ENCODE results near the gene OR2L3. TPM values are rescaled to one million over a fixed set of nuclear protein-coding genes. Genes with fewer than 3 reads are reported as not detected.

The OR2L3 gene
- total and polyA plus RNA-seq, 12 donors: 0.17 TPM; not detected in 11

DNA sequence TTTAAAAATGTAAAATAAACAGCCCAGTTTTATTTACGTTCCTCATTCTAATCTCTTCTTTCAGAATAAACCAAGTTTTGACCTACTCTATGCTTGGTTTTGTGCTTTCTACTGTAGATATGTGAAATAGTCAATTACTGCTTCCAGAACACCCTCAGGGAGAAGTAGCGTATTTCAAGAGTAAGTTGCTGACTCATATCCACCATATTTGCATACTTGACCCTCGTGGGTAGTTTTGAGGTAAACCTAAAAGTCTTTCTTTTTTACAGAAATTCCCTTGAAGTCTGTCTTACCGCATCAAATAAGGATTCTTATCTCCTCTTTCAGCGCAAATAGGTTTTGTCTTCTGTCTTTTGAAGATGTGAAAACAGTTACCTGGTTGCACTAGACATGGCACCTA, 1.4 kb upstream of the OR2L3 start:
- WGBS, 4 donors: 60 to 72% (median 64%) methylated on average over 5 of the region's 5 CpGs
- Histone ChIP-seq H3K9me3 (replicated peaks in 1 of 3) (no peaks in the 10 kb centered on the region), H3K4me1 (replicated peaks in 1 of 2) (no peaks in the 10 kb centered on the region), H3K27ac (no peak overlapping the region), H3K27me3 (no peaks in the 10 kb centered on the region), H3K4me3 (no peak overlapping the region), H3K36me3 (replicated peaks in 1 of 2) (no peaks in the 10 kb centered on the region)
- intact Hi-C loops (cut with DNase I): no loop called here
- no peak for TF ChIP-seq POLR2A (IDR thresholded peaks at IDR 0.05)
- TF ChIP-seq, protein P1, sequence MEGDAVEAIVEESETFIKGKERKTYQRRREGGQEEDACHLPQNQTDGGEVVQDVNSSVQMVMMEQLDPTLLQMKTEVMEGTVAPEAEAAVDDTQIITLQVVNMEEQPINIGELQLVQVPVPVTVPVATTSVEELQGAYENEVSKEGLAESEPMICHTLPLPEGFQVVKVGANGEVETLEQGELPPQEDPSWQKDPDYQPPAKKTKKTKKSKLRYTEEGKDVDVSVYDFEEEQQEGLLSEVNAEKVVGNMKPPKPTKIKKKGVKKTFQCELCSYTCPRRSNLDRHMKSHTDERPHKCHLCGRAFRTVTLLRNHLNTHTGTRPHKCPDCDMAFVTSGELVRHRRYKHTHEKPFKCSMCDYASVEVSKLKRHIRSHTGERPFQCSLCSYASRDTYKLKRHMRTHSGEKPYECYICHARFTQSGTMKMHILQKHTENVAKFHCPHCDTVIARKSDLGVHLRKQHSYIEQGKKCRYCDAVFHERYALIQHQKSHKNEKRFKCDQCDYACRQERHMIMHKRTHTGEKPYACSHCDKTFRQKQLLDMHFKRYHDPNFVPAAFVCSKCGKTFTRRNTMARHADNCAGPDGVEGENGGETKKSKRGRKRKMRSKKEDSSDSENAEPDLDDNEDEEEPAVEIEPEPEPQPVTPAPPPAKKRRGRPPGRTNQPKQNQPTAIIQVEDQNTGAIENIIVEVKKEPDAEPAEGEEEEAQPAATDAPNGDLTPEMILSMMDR (IDR thresholded peaks at IDR 0.05): no peak
- DNase-seq: no peak

DNA sequence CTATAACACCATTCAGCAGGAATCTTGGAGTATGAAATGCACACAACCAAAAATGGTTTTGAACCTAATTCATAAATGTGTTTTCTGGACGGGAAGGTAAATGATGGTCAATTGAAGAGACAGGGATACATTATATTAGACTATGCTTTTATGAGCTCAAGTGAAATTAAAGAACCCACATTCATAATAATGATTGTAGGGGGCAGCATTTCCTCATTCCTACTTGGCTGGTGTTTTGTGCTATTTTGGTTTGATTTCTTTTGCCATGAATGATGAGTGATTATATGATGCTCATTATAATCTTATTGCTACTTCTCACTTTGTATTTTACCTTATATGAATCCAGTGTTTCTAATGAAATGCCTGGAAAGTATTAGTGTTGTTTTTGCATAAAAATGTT, 372 bp downstream of the OR2L3 start:
- intact Hi-C loops (cut with DNase I): no loop called here
- no peak overlapping the region for H3K27ac ChIP-seq
- DNase-seq: no peak
- 38 to 56% (median 46%) methylated on average over 1 of the region's 1 CpG for WGBS, 4 donors
- no peak overlapping the region for H3K4me3 ChIP-seq
- TF ChIP-seq, protein P1 (IDR thresholded peaks at IDR 0.05): no peak
- TF ChIP-seq POLR2A (IDR thresholded peaks at IDR 0.05): no peak
- no peaks in the 10 kb centered on the region for H3K9me3 ChIP-seq (replicated peaks in 1 of 3)
- no peaks in the 10 kb centered on the region for H3K27me3 ChIP-seq
- no peaks in the 10 kb centered on the region for H3K4me1 ChIP-seq (replicated peaks in 1 of 2)
- no peaks in the 10 kb centered on the region for H3K36me3 ChIP-seq (replicated peaks in 1 of 2)

DNA sequence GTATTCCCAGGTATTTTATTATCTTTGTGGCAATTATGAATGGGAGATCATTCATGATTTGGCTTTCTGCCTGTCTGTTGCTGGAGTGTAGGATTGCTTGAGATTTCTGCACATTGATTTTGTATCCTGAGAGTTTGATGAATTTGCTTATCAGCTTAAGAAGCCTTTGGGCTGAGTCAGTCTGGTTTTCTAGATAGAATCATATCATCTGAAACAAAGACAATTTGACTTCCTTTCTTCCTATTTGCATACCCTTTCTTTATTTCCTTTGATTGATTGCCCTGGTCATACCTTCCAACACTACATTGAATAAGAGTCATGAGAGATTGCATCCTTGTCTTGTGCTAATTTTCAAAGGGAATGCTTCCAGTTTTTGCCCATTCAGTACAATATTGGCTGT, 8.0 kb downstream of the OR2L3 start:
- H3K4me1 ChIP-seq (replicated peaks in 1 of 2): no peaks in the 10 kb centered on the region
- TF ChIP-seq, protein P1 (IDR thresholded peaks at IDR 0.05): no peak
- TF ChIP-seq POLR2A (IDR thresholded peaks at IDR 0.05): no peak
- intact Hi-C loops (cut with DNase I): no loop called here
- no peaks in the 10 kb centered on the region for H3K9me3 ChIP-seq (replicated peaks in 1 of 3)
- no peak for DNase-seq
- no peak overlapping the region for H3K27ac ChIP-seq
- no peaks in the 10 kb centered on the region for H3K36me3 ChIP-seq (replicated peaks in 1 of 2)
- H3K27me3 ChIP-seq: no peaks in the 10 kb centered on the region
- H3K4me3 ChIP-seq: no peak overlapping the region

GRCh38 chr1:248055261-248055660, 8.6 kb downstream of the OR2L3 start:
- Histone ChIP-seq H3K27me3 (no peaks in the 10 kb centered on the region), H3K27ac (no peak overlapping the region), H3K4me3 (no peak overlapping the region), H3K9me3 (replicated peaks in 1 of 3) (no peaks in the 10 kb centered on the region), H3K36me3 (replicated peaks in 1 of 2) (no peaks in the 10 kb centered on the region), H3K4me1 (replicated peaks in 1 of 2) (no peaks in the 10 kb centered on the region)
- no peak for DNase-seq
- WGBS, 4 donors: 63 to 87% (median 67%) methylated on average over 2 of the region's 2 CpGs
- intact Hi-C loops (cut with DNase I): no loop called here
- TF ChIP-seq, protein P1 (IDR thresholded peaks at IDR 0.05): no peak
- TF ChIP-seq POLR2A (IDR thresholded peaks at IDR 0.05): no peak

Measured in adrenal gland (tissue), 12 donors.